ENCODE results near the gene LMX1B.

Gene LMX1B
- long read RNA-seq: 0 reads

DNA sequence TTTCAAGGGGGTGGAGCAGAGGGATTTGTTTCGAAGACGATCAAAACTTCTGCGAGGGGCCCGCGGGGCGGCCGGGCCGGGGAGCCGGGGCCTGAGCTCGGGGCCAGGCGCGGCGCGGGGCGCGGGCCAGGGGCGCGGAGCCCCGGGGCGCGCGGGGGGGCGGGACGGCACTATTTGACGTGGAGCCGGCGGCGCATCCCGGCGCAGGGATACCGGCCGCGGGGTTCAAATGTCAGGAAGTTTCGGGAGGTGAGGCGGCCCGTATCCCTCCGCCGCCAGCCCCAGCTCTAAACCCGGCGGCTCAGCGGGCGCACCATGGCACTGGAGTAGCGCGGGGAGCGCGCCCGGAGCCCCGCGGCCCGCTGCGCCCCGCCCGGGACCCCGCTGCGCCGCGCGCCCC, at the start of gene LMX1B:
TSS of gene LMX1B (plus strand) at position 278 of the 400 bp plus-strand sequence. CDS start 522 bp downstream, outside the sequence.
- Histone ChIP-seq H3K4me3 (replicated peaks; ENCODE audit: insufficient read depth, low read length) (no peak within 1 kb of the TSS), H3K27me3 (ENCODE audit: insufficient read depth, poor library complexity, severe bottlenecking) (peaks cover 80% of the 10 kb centered on the region), H3K27ac (replicated peaks) (no peak within 1 kb of the TSS)
- no peak for TF ChIP-seq POLR2AphosphoS5 (IDR thresholded peaks at IDR 0.05; ENCODE audit: low read depth)
- TF ChIP-seq, protein P1, sequence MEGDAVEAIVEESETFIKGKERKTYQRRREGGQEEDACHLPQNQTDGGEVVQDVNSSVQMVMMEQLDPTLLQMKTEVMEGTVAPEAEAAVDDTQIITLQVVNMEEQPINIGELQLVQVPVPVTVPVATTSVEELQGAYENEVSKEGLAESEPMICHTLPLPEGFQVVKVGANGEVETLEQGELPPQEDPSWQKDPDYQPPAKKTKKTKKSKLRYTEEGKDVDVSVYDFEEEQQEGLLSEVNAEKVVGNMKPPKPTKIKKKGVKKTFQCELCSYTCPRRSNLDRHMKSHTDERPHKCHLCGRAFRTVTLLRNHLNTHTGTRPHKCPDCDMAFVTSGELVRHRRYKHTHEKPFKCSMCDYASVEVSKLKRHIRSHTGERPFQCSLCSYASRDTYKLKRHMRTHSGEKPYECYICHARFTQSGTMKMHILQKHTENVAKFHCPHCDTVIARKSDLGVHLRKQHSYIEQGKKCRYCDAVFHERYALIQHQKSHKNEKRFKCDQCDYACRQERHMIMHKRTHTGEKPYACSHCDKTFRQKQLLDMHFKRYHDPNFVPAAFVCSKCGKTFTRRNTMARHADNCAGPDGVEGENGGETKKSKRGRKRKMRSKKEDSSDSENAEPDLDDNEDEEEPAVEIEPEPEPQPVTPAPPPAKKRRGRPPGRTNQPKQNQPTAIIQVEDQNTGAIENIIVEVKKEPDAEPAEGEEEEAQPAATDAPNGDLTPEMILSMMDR (IDR thresholded peaks at IDR 0.05; ENCODE audit: insufficient read depth, low read length): no peak
- no peak for TF ChIP-seq REST (IDR thresholded peaks at IDR 0.05; ENCODE audit: insufficient replicate concordance, low read depth)
- TF ChIP-seq SPI1 (IDR thresholded peaks at IDR 0.05; ENCODE audit: borderline replicate concordance, low read depth): no peak
- no peak for DNase-seq (ENCODE audit: low read depth in 1 of 2, low spot score in 1 of 2)

GRCh38 chr9:126564128-126564527, 49.6 kb upstream of the LMX1B start:
- TF ChIP-seq REST (IDR thresholded peaks at IDR 0.05; ENCODE audit: insufficient replicate concordance, low read depth) (peak; percentile 82), POLR2AphosphoS5 (IDR thresholded peaks at IDR 0.05; ENCODE audit: low read depth) (no peak)
- Histone ChIP-seq H3K4me3 (replicated peaks; ENCODE audit: insufficient read depth, low read length) (no peak overlapping the region), H3K27me3 (ENCODE audit: insufficient read depth, poor library complexity, severe bottlenecking) (no peaks in the 10 kb centered on the region), H3K27ac (replicated peaks) (no peak overlapping the region)
- DNase-seq (ENCODE audit: low read depth in 1 of 2, low spot score in 1 of 2): peak in 1 of 2 experiments; percentile 9

DNA sequence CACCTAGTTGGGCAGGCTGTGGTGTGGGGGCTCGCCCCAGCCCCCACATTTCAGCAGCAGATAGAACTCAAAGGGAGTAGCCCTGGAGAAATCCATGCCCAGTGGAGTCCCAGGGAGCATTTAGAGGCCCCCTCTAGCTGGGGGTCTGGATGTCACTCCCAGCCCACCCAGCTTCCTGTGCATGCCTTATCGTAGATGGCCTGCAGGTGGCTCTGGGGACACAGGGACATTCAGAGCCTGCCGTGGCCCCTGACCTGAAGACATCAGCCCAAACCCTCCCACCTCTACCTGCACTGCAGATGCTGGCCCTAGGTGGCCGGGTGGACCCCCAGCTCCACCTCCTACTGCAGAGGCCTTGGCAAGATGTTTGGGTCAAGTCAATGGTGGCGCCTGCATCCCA, 49.0 kb upstream of the LMX1B start:
- DNase-seq (ENCODE audit: low read depth in 1 of 2, low spot score in 1 of 2): no peak
- H3K27ac ChIP-seq (replicated peaks): no peak overlapping the region
- TF ChIP-seq, protein P1 (IDR thresholded peaks at IDR 0.05; ENCODE audit: insufficient read depth, low read length): no peak
- TF ChIP-seq POLR2AphosphoS5 (IDR thresholded peaks at IDR 0.05; ENCODE audit: low read depth): no peak
- no peak for TF ChIP-seq REST (IDR thresholded peaks at IDR 0.05; ENCODE audit: insufficient replicate concordance, low read depth)
- no peak for TF ChIP-seq SPI1 (IDR thresholded peaks at IDR 0.05; ENCODE audit: borderline replicate concordance, low read depth)
- no peak for TF ChIP-seq GABPA (IDR thresholded peaks at IDR 0.05; ENCODE audit: low read depth)
- H3K4me3 ChIP-seq (replicated peaks; ENCODE audit: insufficient read depth, low read length): no peak overlapping the region
- no peaks in the 10 kb centered on the region for H3K27me3 ChIP-seq (ENCODE audit: insufficient read depth, poor library complexity, severe bottlenecking)
